Breast epithelium (tissue), 3 donors: ENCODE measurements around the gene LHFPL3.
"Not testable (repeated sequence)": the region's sequence is repeated elsewhere in the genome, so short reads cannot be mapped to it uniquely, and the experiment has no call there.

Experiments used
- CTCF ChIP-seq, 3 donors: fragments of 450-650 bp; IDR thresholded peaks; one replicate each; pipeline ENCODE4 v1.5.1; 2016 to 2017; ENCODE audit warnings: antibody characterized with exemption in 3 of 3, mild to moderate bottlenecking in 3 of 3, moderate library complexity in 3 of 3
- POLR2A ChIP-seq: fragments of 450-650 bp; IDR thresholded peaks from one replicate; pipeline ENCODE4 v1.6.1; 2016; ENCODE audit warnings: antibody characterized with exemption, mild to moderate bottlenecking, moderate library complexity
- POLR2AphosphoS5 ChIP-seq, 3 donors: sonication (generic); formaldehyde crosslinking; IDR thresholded peaks; one replicate each; pipeline ENCODE4 v1.6.1; 2017; ENCODE audit warnings: antibody characterized with exemption in 3 of 3

GRCh38 chr7:104926189-104926588, 597.8 kb downstream of the LHFPL3 start:
- not testable (repeated sequence) for TF ChIP-seq CTCF (IDR thresholded peaks at IDR 0.05); POLR2AphosphoS5 (IDR thresholded peaks at IDR 0.05); POLR2A
